ENCODE results near the gene ZSWIM6.

ZSWIM6 gene

DNA sequence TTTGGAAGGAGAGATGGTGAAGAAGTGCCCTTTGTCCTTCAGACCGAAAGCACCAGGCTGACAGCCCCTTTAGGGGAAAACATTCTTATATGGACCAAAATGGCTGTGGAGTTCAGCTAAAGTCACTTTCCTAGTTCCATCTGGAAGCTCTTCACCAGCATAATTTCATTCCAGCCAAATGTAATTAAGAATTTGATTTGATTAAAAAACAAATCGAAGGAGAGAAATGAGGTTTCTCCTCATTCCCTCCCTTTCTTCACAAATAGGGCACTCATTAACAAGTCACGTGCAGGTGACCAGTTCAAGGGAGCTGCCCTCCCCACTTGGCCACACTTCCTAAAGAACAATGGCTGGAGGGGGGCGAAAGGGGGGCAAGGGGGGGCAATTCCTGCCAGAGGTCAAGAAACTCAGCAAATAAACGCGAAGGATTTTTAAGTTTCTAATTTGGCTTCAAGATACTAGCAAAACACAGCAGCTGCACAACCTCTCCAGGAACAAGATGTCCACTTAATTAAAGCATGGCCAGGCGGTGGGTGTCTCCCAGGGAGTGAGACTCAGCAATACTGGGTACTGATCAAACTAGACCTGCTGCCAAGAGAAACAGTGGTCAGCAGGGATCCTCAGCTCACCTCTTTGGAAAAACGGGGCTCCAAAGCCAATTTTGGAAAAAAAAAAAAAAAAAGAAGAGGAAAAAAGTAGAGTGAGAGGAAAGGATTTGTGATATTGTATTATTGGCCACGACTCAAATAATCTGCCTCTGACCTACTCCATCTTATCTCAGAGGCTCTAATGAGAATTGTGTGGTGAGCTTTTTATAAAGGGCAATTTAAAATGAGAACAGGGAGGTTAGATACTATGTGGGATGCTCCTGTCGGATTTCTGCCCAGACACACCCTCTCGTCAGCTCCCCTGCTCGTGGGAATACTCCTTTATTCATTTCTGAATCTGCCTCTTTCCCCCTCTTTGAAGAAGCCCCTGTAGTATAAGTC, 254.3 kb downstream of the ZSWIM6 start:
- DNase-seq (ENCODE audit: low read depth, low spot score) = no peak
- ChIA-PET CTCF (no interaction called here), POLR2A (no interaction called here)
- no peak overlapping the region for H3K4me3 ChIP-seq (ENCODE audit: low read depth, low read length)
- TF ChIP-seq, protein P1, sequence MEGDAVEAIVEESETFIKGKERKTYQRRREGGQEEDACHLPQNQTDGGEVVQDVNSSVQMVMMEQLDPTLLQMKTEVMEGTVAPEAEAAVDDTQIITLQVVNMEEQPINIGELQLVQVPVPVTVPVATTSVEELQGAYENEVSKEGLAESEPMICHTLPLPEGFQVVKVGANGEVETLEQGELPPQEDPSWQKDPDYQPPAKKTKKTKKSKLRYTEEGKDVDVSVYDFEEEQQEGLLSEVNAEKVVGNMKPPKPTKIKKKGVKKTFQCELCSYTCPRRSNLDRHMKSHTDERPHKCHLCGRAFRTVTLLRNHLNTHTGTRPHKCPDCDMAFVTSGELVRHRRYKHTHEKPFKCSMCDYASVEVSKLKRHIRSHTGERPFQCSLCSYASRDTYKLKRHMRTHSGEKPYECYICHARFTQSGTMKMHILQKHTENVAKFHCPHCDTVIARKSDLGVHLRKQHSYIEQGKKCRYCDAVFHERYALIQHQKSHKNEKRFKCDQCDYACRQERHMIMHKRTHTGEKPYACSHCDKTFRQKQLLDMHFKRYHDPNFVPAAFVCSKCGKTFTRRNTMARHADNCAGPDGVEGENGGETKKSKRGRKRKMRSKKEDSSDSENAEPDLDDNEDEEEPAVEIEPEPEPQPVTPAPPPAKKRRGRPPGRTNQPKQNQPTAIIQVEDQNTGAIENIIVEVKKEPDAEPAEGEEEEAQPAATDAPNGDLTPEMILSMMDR (IDR thresholded peaks at IDR 0.05; ENCODE audit: insufficient read depth, low read length, missing control alignments) = no peak

DNA sequence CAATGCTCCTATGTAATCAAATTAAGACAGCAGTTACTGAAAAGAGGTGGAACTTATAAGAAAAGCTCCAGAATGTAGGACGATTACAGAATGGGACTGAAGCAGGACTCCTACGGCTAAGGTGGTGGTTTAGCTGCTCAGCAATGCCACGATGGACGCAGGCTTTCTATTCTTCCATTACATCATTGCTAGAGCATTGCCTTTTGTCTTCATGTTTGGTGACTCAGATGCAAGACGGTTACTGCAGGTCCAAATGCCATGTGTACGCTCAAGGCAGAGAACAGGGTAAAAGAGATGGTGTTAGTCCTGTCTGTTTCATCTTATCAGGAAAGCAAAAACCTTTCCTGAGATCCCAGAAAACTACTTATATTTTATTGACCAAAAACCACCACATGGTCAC, 255.1 kb downstream of the ZSWIM6 start:
- TF ChIP-seq, protein P1 (IDR thresholded peaks at IDR 0.05; ENCODE audit: insufficient read depth, low read length, missing control alignments) = no peak
- DNase-seq (ENCODE audit: low read depth, low spot score) = no peak
- CTCF ChIA-PET = no interaction called here
- H3K4me3 ChIP-seq (ENCODE audit: low read depth, low read length) = no peak overlapping the region
- POLR2A ChIA-PET = no interaction called here

DNA sequence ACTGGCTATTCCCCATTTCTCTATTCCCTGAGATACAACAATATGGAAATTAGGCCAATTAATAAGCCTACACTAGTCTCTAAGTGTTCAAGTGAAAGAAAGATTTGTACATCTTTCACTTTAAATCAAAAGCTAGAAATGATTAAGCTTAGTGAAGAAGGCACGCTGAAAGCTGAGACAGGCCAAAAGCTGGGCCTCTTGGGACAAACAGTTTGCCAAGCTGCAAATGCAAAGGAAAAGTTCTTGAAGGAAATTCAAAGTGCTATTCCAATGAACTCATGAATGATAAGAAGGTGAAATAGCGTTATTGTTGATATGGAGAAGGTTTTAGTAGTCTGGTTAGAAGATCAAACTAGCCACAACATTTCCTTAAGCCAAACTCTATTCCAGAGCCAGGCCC, 256.2 kb downstream of the ZSWIM6 start:
- TF ChIP-seq, protein P1 (IDR thresholded peaks at IDR 0.05; ENCODE audit: insufficient read depth, low read length, missing control alignments) = no peak
- H3K4me3 ChIP-seq (ENCODE audit: low read depth, low read length) = no peak overlapping the region
- ChIA-PET CTCF (no interaction called here), POLR2A (no interaction called here)
- DNase-seq (ENCODE audit: low read depth, low spot score) = no peak

DNA sequence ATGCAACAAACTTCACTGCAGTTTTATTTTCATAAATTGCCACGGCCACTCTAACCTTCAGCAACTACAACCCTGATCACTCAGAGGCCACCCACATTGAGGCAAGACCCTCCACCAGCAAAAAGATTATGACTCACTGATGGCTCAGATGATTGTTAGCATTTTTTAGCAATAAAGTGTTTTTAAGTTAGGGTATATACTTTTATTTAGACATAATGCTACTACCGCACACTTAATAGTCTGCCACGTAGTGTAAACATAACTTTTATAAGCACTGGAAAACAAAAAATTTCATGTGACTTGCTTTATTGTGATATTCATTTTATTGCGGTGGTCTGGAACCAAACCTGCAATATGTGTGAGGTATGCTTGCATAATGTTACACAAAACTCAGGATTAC, 257.9 kb downstream of the ZSWIM6 start:
- ChIA-PET POLR2A (no interaction called here), CTCF (no interaction called here)
- TF ChIP-seq, protein P1 (IDR thresholded peaks at IDR 0.05; ENCODE audit: insufficient read depth, low read length, missing control alignments) = no peak
- DNase-seq (ENCODE audit: low read depth, low spot score) = no peak
- no peak overlapping the region for H3K4me3 ChIP-seq (ENCODE audit: low read depth, low read length)

DNA sequence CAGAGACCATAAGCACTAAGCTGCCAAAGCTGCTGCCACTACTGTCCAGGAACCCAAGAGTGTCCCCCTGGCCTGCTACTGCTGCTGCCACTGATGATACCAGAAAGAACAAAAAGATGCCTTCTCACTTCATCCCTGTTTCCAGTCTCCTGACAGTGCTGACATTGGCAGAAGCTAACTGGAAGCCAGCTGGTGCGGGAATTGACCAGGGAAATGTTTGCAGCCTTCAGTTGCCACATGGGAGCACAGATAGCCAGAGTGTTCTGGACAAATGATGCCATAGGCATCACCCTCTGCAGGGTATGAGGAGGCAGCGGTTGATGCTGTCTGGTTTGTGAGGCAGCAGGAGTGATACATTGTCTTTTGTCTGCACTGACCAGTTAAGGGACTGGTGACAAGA, 258.4 kb downstream of the ZSWIM6 start:
- POLR2A ChIA-PET = no interaction called here
- H3K4me3 ChIP-seq (ENCODE audit: low read depth, low read length) = no peak overlapping the region
- TF ChIP-seq, protein P1 (IDR thresholded peaks at IDR 0.05; ENCODE audit: insufficient read depth, low read length, missing control alignments) = no peak
- DNase-seq (ENCODE audit: low read depth, low spot score) = no peak
- CTCF ChIA-PET = no interaction called here

DNA sequence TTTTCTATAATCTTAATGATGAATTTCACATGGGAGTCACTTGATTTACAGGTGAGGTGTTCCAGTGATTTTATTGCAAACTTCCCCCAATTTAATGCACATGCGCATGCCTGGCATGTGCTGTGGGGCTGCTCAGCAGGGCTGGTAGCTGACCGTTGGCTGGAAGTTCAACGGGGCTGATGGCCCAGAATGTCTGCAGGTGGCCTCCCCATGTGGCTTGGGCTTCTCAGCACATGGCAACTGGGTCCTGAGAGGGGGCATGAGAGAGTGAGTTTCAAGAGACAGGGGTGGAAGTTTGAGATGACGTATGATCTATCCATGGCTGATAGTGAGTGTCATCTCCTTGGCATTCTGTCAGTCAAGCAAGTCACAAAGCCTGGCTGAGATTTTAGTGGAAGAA, 259.8 kb downstream of the ZSWIM6 start:
- DNase-seq (ENCODE audit: low read depth, low spot score) = no peak
- TF ChIP-seq, protein P1 (IDR thresholded peaks at IDR 0.05; ENCODE audit: insufficient read depth, low read length, missing control alignments) = no peak
- CTCF ChIA-PET = no interaction called here
- POLR2A ChIA-PET = no interaction called here
- H3K4me3 ChIP-seq (ENCODE audit: low read depth, low read length) = no peak overlapping the region

All from AG04449 (cell line).